HTR-8/SVneo (cell line): Measurements from ENCODE around the gene ANKRD13D.

Experiments
- DNase-seq: peaks from one replicate; pipeline ENCODE4 v3.0.0; 2011; ENCODE audit warnings: low spot score, mixed read lengths; ENCODE audit not compliant: insufficient read length
- FAIRE-seq: peaks from 2 replicates; lab custom pipeline; 2011; peaks lifted over from hg19 to GRCh38; lab: Jason Lieb, UNC

ANKRD13D gene

GRCh38 chr11:67261640-67261945 lies 27.5 kb upstream of the ANKRD13D start:
- FAIRE-seq, result no peak
- DNase-seq, result no peak

GRCh38 chr11:67261946-67262681 lies 27.0 kb upstream of the ANKRD13D start:
- DNase-seq, result no peak
- peak; percentile 69 for FAIRE-seq

GRCh38 chr11:67262731-67263675 lies 26.1 kb upstream of the ANKRD13D start:
- peak; percentile 95 for FAIRE-seq

GRCh38 chr11:67264260-67264659 lies 24.8 kb upstream of the ANKRD13D start:
- no peak for DNase-seq
- no peak for FAIRE-seq

More at GRCh38 chr11:67262731-67263675, 26.1 kb upstream of the ANKRD13D start:
- peak; percentile 98 for DNase-seq

- no peak for DNase-seq
- no peak for FAIRE-seq
Observed at GRCh38 chr11:67264877-67265632, 24.0 kb upstream of the ANKRD13D start.

GRCh38 chr11:67265633-67266448 lies 23.3 kb upstream of the ANKRD13D start:
- DNase-seq (peak; percentile 92), FAIRE-seq (no peak)

GRCh38 chr11:67266449-67267187 lies 22.5 kb upstream of the ANKRD13D start, which contains the start of gene GRK2:
Gene GRK2 (plus strand): TSS chr11:67266473. CDS start chr11:67266700, 227 bp downstream.
- FAIRE-seq (no peak), DNase-seq (peak; percentile 67)

- peak; percentile 55 for FAIRE-seq
Observed at GRCh38 chr11:67267188-67268080, 21.7 kb upstream of the ANKRD13D start.

GRCh38 chr11:67268081-67268961 lies 20.8 kb upstream of the ANKRD13D start:
- FAIRE-seq (no peak), DNase-seq (no peak)

More at GRCh38 chr11:67267188-67268080, 21.7 kb upstream of the ANKRD13D start:
- no peak for DNase-seq

GRCh38 chr11:67268962-67269268 lies 20.2 kb upstream of the ANKRD13D start:
- FAIRE-seq (no peak), DNase-seq (no peak)

- FAIRE-seq (peak; percentile 33), DNase-seq (no peak)
Observed at GRCh38 chr11:67269401-67270255, 19.5 kb upstream of the ANKRD13D start.

- FAIRE-seq (no peak), DNase-seq (no peak)
Observed at GRCh38 chr11:67270256-67271204, 18.6 kb upstream of the ANKRD13D start.

GRCh38 chr11:67271205-67271540 lies 17.9 kb upstream of the ANKRD13D start:
- DNase-seq (no peak), FAIRE-seq (peak; percentile 16)

- DNase-seq, result no peak
- FAIRE-seq, result no peak
Observed at GRCh38 chr11:67271541-67272284, 17.4 kb upstream of the ANKRD13D start.
